GM19395 (cell line): Measurements from ENCODE around the gene RENBP.

Experiments
- ATAC-seq: cut with Tn5 transposase; IDR thresholded peaks from one replicate; pipeline ENCODE4 v1.9.1; 2021; ENCODE audit warnings: mild to moderate bottlenecking, moderate library complexity; ENCODE audit not compliant: unreplicated experiment

RENBP gene

DNA sequence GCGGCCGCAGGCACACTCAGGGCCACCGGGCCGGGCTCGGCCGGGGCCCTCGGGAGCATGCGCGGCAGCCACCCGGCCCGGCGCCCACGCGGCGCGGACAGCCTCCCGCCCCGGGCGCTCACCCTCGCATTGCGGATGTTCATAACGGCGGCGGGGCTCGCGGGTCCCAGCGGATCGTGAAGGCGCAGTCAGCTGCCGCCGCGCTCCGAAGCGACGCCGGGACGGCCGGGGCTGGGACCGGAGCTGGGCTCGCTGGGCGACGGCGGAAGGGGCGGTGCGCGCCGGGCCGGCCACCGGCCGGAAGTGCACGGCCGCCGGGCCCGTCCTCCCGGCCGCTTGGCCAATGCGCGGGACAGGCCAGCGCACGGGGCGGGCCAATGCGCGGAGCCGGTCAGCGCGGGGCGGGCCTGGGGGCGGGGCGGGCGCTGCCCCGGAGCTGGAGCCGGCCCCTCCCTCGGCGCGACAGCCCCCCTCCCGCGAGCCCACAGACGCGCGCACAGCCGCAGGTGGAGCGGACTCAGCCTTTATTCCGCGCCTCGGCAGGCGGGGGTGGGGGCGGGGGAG lies 9.6 kb downstream of the RENBP start, which contains the start of gene NAA10:
NAA10 (minus strand) TSS at position 276 of the 564 bp plus-strand sequence; CDS start at position 143, 133 bp downstream.
- peak; percentile 81 for ATAC-seq

DNA sequence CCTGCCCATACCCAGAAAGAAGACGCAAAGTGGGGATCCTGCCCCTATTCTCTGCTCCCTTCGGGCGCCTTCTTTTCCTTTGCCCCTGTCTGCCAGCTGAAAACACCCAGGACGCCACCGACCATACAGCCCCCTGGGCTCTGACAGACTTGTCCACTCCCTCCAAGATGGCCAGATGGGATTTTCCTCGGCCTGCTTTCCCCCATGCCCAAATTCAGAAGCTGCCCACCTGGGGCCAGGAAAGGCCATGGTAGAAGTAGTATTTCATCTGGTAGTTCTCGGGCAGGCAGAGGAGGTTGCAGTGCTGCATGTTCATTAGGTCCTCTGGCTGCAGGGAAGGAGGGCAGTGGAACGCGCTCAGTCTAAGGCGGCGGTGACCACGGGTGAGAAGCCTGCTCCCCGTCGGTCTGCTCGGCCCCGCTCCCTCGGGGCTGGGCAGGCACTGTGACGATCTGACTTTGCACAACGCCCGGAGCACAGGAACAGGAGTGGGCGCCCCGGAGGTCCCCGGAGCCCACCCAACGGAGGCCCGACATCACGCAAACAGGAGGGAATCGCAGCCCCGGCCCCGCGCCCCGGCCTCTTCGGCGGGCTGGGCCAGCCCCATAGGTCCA lies 10.2 kb downstream of the RENBP start:
- peak; percentile 23 for ATAC-seq

GRCh38 chrX:153933748-153934147 lies 10.7 kb downstream of the RENBP start:
- no peak for ATAC-seq

GRCh38 chrX:153932220-153932915 lies 12.1 kb downstream of the RENBP start:
- ATAC-seq: no peak

DNA sequence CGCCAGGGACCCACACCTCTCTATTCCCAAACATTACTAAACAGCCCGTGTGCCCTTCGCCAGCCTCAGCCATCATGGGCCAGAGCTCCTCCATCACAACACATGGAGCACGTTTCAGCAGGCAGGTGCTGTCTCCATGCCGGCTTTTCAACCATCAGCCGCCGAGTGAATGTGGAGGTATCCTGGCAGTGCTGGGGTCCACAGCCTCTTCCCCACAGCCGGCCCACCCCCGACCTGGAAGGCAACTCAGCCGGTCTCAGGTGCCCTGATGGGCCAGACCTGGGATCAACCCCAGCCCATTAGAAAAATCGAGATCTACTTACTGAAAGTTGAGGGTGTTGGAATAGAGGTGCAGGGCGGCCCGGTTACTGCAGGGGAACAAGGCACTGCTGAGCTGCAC lies 12.7 kb downstream of the RENBP start:
- ATAC-seq: no peak

DNA sequence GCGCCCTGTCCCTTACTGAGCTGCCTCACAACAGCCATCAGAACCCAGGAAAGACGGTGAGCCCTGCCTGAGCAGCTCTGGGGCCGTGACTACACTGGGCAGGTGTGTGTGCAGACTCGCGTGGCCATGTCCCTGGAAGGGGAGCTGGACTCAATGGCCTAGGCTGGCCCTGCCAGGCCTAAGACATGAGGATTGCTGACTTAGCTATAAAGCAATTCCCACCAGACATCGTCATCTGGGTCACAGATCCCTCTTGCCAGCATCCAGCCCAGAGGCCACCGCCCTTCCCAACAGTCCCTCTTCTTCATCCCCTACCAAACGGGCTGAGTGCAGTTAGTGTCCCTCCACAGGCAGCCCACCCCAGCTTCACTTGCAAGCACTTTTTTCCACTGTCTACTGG lies 13.3 kb downstream of the RENBP start:
- no peak for ATAC-seq

DNA sequence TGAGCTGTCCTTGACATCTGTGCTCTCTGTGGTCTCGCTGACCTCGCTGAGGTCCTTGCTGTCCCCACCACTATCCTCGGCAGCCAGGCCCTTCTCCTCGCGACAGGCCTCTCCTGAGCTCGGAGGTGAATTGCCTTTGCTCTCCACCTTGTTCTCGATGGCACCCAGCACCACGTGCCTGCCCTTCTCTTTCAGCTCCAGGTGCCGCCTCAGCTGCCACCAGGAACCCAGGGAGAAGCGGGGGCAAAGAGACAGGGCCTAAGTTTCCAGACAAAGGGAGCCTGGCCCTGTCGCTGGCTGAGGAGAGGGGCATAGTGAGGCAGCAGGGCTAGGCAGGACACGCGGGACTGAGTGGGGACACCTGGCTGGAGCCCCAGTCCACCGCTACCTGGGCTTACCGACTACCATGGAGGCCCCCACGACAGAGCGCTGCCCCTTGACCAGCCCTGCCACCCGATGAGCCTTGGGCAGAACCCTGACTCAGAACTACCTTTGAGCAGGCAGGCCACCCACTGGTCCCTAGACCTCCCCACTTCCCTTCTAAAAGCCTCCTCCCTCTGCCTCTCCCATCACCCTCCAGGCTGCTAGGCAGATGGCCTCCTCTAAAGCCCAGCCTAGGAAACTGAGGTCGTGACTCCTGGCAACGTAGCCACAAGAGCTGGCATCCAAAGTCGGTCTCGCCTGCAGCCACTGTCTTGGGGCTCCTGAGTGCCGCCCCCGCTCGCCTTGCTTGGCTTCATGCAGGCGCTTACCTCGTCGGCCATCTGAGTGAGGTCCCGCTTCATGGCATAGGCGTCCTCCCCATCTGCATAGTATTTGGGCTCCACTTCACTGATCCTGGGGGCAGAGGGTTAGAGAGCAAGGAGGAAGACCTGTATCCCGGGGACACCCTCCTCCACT lies 14.2 kb downstream of the RENBP start:
- no peak for ATAC-seq

- no peak for ATAC-seq
Observed at GRCh38 chrX:153929576-153929975, 14.9 kb downstream of the RENBP start.

GRCh38 chrX:153928846-153929245 lies 15.6 kb downstream of the RENBP start:
- ATAC-seq: no peak

DNA sequence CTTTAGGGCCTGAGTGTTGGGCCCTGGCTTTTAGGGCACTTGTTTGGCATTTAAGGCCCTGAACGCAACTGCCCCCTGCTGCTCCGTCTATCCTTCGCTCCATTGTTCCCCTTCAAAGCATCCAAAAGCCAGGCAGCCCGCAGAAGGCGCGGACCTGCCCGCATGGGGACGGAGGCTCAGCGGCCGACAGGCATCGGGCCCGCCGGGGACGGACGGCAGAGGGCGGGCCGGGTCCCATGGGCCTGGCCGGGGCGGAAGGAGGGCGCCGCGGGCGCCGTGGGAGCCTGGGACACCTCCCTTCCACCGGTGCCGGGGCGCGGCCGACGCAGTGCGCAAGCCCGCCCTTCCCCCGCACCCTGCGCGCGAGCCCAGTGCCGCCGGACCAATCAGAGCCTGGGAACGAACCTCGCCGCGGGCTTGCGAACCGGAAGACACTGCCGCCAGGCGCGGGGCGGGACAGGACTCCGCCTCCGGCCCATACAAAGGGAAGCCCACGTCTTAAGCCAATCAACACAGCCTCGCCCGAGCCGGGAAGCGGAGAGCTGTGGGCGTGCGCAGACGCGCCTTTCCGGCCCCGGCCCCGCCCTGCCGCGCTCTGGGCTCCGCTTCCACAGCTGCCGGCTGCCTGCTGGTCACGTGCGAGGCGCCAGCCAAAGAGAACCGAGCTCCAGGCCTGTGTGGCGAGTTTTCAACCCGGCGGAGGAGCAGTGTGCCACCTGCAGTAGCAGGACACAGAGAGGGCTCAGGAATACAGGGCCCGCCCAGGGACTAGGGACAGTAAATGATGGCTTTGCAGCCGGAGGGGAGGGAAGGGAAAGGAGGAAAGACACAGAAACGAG lies 16.3 kb downstream of the RENBP start:
- peak; percentile 78 for ATAC-seq

DNA sequence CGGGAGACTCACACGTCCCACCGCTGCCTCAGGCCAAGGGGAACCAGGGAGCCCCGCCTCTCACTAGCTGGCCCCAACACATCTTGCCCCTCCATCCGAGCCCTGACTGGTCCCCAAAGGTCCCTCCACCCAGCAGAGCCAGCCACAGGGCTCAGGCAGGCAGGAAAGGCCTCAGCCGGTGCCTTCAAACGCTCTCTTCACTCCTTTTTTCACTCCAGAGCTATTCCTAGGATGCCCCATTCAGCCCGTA lies 16.8 kb downstream of the RENBP start:
- peak; percentile 0 for ATAC-seq

GRCh38 chrX:153926858-153927671 lies 17.4 kb downstream of the RENBP start:
- ATAC-seq: peak; percentile 55

- ATAC-seq: no peak
Observed at GRCh38 chrX:153926552-153926857, 17.9 kb downstream of the RENBP start.

- no peak for ATAC-seq
Observed at GRCh38 chrX:153925739-153926551, 18.5 kb downstream of the RENBP start, which contains the start of gene ARHGAP4. TSS of gene ARHGAP4 (minus strand) at chrX:153926264. CDS start at chrX:153926202, 62 bp downstream.

- ATAC-seq: no peak
Observed at GRCh38 chrX:153925387-153925738, 19.1 kb downstream of the RENBP start.

DNA sequence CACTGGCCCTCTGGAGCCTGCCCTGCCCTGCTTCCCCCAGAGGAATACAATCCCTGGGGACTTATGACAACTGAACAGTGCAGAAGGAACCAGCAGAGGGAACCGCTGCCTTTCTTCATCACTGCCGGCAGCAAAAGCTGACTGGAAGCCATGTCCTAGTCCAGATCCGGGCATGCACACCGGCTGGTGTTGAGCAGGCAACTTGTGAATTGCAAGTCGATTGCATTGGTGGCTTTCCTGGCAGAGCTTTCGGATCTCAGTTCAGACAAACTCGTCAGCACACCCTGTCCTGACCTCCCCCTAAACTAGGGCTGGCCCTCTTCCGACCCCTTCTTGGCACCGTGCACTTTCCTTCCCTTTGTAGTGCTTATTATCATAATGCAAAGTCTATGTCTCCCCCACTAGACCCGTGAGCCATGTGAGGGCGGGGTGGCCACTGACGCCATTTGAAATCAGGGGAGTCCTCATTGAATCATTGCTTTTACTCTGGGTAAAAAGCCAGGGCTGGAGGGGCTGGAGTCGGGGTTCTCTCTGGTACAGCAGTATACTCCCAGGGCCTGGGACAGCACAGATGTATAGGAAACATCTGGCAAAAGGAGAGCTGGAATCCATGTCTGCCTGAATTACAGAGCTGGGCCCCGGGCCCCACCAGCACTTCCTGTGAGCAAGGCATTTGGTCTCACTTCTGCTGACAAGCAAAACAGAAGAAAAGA lies 20.1 kb downstream of the RENBP start:
- ATAC-seq: no peak

GRCh38 chrX:153922932-153923857 lies 21.2 kb downstream of the RENBP start:
- ATAC-seq: no peak
